Uterus (tissue), 4 donors: ENCODE results near the gene SASS6. TPM values are rescaled to one million over a fixed set of nuclear protein-coding genes. Genes with fewer than 3 reads are reported as not detected.

Source experiments
- DNase-seq, 2 donors: peaks; one replicate each; pipeline ENCODE4 v3.0.0-alpha.2; 2019 to 2020
- H3K27ac ChIP-seq, 2 donors: fragments of 200-600 bp; sonication (generic); 1 replicate in 1 of 2; 2 replicates in 1 of 2; pipeline ENCODE4 v1.5.1; 2016 to 2018
- H3K27me3 ChIP-seq, 2 donors: fragments of 200-600 bp; sonication (generic); one replicate each; pipeline ENCODE4 v1.5.1; 2018 to 2019; ENCODE audit warnings: control low read depth in 1 of 2
- H3K36me3 ChIP-seq, 2 donors: fragments of 200-600 bp; sonication (generic); one replicate each; pipeline ENCODE4 v1.5.1; 2019; ENCODE audit warnings: control low read depth in 1 of 2
- H3K4me1 ChIP-seq, 2 donors: fragments of 200-600 bp; sonication (generic); one replicate each; pipeline ENCODE4 v1.5.1; 2018 to 2019; ENCODE audit warnings: control low read depth in 1 of 2
- H3K4me3 ChIP-seq, 2 donors: fragments of 200-600 bp; sonication (generic); 1 replicate in 1 of 2; 2 replicates in 1 of 2; pipeline ENCODE4 v1.5.1; 2018 to 2019; ENCODE audit warnings: mild to moderate bottlenecking in 1 of 2
- H3K9me3 ChIP-seq, 2 donors: fragments of 200-600 bp; sonication (generic); one replicate each; pipeline ENCODE4 v1.5.1; 2019; ENCODE audit warnings: control low read depth in 1 of 2
- CTCF ChIP-seq, 4 experiments: fragments of 200-600 bp in 2 of 4; fragments of 450-650 bp in 2 of 4; sonication (generic) in 2 of 4; IDR thresholded peaks; one replicate each; pipeline ENCODE4 v1.5.1; 2016 to 2019; ENCODE audit warnings: antibody characterized with exemption in 4 of 4, mild to moderate bottlenecking in 2 of 4, moderate library complexity in 1 of 4
- POLR2A ChIP-seq, 2 donors: fragments of 450-650 bp; IDR thresholded peaks; one replicate each; pipeline ENCODE4 v1.6.1; 2016; ENCODE audit warnings: antibody characterized with exemption in 2 of 2, mild to moderate bottlenecking in 1 of 2, moderate library complexity in 1 of 2
- intact Hi-C: fragments of 100-400 bp; cut with DNase I; formaldehyde crosslinking; loops from one replicate; pipeline ENCODE4 v1.15.1; 2023; ENCODE audit warnings: low total_unique reads
- small RNA-seq: library from RNA; depleted of rRNA; stranded (forward); fragments of <200 nt; gene quantifications from one replicate; pipeline ENCODE3, GENCODE V24; 2016
- total RNA-seq, 4 donors: library from RNA; depleted of rRNA in 3 of 4; stranded (reverse); fragments of >200 nt in 3 of 4; gene quantifications; one replicate each; pipeline versions ENCODE4 v1.1.0 to v1.2.4, GENCODE V29; 2014 to 2023
- donor health status: DM: yes; HTN: yes; CAD: no.

Gene SASS6
- total RNA-seq, 4 donors from 2014 or later = 0.77 to 7.6 (median 4.5) TPM

GRCh38 chr1:100035214-100035613 is 97.5 kb downstream of the SASS6 start:
- no peak for TF ChIP-seq POLR2A (IDR thresholded peaks at IDR 0.05)
- no peak for TF ChIP-seq CTCF (IDR thresholded peaks at IDR 0.05)
- no peak overlapping the region for H3K4me3 ChIP-seq
- intact Hi-C loops = no loop called here

GRCh38 chr1:100034470-100034869 is 98.3 kb downstream of the SASS6 start:
- H3K9me3 ChIP-seq = no peaks in the 10 kb centered on the region
- no peak for TF ChIP-seq POLR2A (IDR thresholded peaks at IDR 0.05)
- no peak for TF ChIP-seq CTCF (IDR thresholded peaks at IDR 0.05)
- no peak for DNase-seq
- no peak overlapping the region for H3K27ac ChIP-seq
- intact Hi-C loops = no loop called here
- no peaks in the 10 kb centered on the region for H3K36me3 ChIP-seq
- H3K27me3 ChIP-seq = no peaks in the 10 kb centered on the region
- no peaks in the 10 kb centered on the region for H3K4me1 ChIP-seq
- no peak overlapping the region for H3K4me3 ChIP-seq

More at GRCh38 chr1:100035214-100035613, 97.5 kb downstream of the SASS6 start:
- H3K36me3 ChIP-seq = no peaks in the 10 kb centered on the region
- peaks cover 0 to 3% of the 10 kb centered on the region in 2 donors for H3K4me1 ChIP-seq
- H3K27ac ChIP-seq = no peak overlapping the region
- no peak for DNase-seq
- H3K9me3 ChIP-seq = no peaks in the 10 kb centered on the region
- H3K27me3 ChIP-seq = no peaks in the 10 kb centered on the region

Small RNA genes lying within 50 kb of the gene (small RNA-seq; reads per million reads assigned to genes)
- not detected for gene AC093019.1

Other genes starting within 250 kb of the SASS6 start
- 10 to 100 TPM in 3 of 4 donors, 1 to 10 TPM in 1; 6.7 to 65.3 (median 28.8) TPM for gene SLC35A3, start 162.9 kb downstream of the SASS6 start, total RNA-seq
- 10 to 100 TPM; 12.0 to 54.1 (median 22.7) TPM for gene TRMT13, start 233 bp upstream of the SASS6 start, total RNA-seq
- 1 to 10 TPM in 3 of 4 donors, not detected in 1; 1.2 to 2.6 (median 1.5) TPM for gene LRRC39, start 45.3 kb upstream of the SASS6 start, total RNA-seq
- gene DBT, start 116.9 kb upstream of the SASS6 start, total RNA-seq = 10 to 100 TPM in 2 of 4 donors, 1 to 10 TPM in 2; 6.4 to 15.2 (median 10.5) TPM
- 10 to 100 TPM in 3 of 4 donors, 1 to 10 TPM in 1; 8.7 to 29.5 (median 14.8) TPM for gene RTCA, start 133.3 kb upstream of the SASS6 start, total RNA-seq
- gene CDC14A, start 219.6 kb upstream of the SASS6 start, total RNA-seq = 10 to 100 TPM in 3 of 4 donors, 1 to 10 TPM in 1; 9.0 to 32.4 (median 23.0) TPM